ENCODE data around the gene MRPL54.

MRPL54 gene

DNA sequence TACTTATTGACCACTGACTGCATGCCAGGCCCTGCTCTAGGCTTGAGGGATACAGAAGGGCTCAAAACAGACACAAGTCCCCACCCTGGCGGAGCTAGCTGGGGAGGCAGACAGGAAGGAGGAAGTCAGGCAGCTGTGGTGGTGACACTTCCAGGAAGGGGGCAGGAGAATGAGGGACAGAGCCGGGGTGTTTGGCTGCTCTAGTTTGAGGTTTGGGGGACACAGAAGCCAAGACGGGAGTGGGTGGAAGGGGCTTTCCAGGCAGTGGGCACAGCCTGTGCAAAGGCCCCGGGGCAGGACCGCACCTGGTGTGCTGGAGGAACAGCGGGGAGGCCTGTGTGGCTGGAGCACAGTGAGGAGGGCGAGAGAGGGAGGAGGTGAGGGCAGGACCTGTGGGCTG lies 4.0 kb downstream of the MRPL54 start:
- no peak for ATAC-seq
- no peak for TF ChIP-seq ISL1 (CRISPR knock-in tag; IDR thresholded peaks at IDR 0.05)

DNA sequence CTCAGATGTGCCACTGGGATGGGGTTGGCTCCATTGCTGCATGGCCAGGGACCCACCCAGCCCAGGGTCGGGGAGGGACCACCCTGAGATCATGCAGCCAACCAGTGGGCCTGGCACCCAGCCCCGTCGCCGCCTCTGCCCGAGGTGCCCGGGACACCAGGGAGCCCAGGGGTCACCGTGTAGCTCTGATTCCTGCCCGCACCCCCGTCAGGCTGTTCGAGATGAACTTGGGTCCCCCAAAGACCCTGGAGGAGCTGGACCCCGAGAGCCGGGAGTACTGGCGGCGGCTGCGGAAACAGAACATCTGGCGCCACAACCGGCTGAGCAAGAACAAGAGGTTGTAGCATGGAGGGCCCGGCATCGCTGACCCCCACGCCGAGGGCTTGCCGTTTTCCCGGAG lies 4.6 kb downstream of the MRPL54 start:
- TF ChIP-seq ZC3H10 (CRISPR knock-in tag; IDR thresholded peaks at IDR 0.05) (no peak), SNAI2 (CRISPR knock-in tag; IDR thresholded peaks at IDR 0.05) (no peak), ZFP30 (CRISPR knock-in tag; IDR thresholded peaks at IDR 0.05) (no peak), TCF4 (CRISPR knock-in tag; IDR thresholded peaks at IDR 0.05; ENCODE audit: borderline replicate concordance) (no peak), OSR1 (CRISPR knock-in tag; IDR thresholded peaks at IDR 0.05) (no peak), PPARA (CRISPR knock-in tag; IDR thresholded peaks at IDR 0.05; ENCODE audit: borderline replicate concordance) (no peak), BACH2 (CRISPR knock-in tag; IDR thresholded peaks at IDR 0.05; ENCODE audit: borderline replicate concordance) (no peak), RARB (CRISPR knock-in tag; IDR thresholded peaks at IDR 0.05) (no peak), ESRRG (CRISPR knock-in tag; IDR thresholded peaks at IDR 0.05) (no peak), ZNF8 (CRISPR knock-in tag; IDR thresholded peaks at IDR 0.05) (no peak), TOX (CRISPR knock-in tag; IDR thresholded peaks at IDR 0.05; ENCODE audit: borderline replicate concordance) (no peak), CSDC2 (CRISPR knock-in tag; IDR thresholded peaks at IDR 0.05) (no peak), ARNTL (CRISPR knock-in tag; IDR thresholded peaks at IDR 0.05; ENCODE audit: borderline replicate concordance, low read depth) (no peak)
- TF ChIP-seq, protein P1, sequence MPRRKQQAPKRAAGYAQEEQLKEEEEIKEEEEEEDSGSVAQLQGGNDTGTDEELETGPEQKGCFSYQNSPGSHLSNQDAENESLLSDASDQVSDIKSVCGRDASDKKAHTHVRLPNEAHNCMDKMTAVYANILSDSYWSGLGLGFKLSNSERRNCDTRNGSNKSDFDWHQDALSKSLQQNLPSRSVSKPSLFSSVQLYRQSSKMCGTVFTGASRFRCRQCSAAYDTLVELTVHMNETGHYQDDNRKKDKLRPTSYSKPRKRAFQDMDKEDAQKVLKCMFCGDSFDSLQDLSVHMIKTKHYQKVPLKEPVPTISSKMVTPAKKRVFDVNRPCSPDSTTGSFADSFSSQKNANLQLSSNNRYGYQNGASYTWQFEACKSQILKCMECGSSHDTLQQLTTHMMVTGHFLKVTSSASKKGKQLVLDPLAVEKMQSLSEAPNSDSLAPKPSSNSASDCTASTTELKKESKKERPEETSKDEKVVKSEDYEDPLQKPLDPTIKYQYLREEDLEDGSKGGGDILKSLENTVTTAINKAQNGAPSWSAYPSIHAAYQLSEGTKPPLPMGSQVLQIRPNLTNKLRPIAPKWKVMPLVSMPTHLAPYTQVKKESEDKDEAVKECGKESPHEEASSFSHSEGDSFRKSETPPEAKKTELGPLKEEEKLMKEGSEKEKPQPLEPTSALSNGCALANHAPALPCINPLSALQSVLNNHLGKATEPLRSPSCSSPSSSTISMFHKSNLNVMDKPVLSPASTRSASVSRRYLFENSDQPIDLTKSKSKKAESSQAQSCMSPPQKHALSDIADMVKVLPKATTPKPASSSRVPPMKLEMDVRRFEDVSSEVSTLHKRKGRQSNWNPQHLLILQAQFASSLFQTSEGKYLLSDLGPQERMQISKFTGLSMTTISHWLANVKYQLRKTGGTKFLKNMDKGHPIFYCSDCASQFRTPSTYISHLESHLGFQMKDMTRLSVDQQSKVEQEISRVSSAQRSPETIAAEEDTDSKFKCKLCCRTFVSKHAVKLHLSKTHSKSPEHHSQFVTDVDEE (CRISPR knock-in tag; IDR thresholded peaks at IDR 0.05): no peak
- TF ChIP-seq, protein P2, sequence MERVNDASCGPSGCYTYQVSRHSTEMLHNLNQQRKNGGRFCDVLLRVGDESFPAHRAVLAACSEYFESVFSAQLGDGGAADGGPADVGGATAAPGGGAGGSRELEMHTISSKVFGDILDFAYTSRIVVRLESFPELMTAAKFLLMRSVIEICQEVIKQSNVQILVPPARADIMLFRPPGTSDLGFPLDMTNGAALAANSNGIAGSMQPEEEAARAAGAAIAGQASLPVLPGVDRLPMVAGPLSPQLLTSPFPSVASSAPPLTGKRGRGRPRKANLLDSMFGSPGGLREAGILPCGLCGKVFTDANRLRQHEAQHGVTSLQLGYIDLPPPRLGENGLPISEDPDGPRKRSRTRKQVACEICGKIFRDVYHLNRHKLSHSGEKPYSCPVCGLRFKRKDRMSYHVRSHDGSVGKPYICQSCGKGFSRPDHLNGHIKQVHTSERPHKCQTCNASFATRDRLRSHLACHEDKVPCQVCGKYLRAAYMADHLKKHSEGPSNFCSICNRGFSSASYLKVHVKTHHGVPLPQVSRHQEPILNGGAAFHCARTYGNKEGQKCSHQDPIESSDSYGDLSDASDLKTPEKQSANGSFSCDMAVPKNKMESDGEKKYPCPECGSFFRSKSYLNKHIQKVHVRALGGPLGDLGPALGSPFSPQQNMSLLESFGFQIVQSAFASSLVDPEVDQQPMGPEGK (CRISPR knock-in tag; IDR thresholded peaks at IDR 0.05; ENCODE audit: borderline replicate concordance): no peak
- TF ChIP-seq, protein P3, sequence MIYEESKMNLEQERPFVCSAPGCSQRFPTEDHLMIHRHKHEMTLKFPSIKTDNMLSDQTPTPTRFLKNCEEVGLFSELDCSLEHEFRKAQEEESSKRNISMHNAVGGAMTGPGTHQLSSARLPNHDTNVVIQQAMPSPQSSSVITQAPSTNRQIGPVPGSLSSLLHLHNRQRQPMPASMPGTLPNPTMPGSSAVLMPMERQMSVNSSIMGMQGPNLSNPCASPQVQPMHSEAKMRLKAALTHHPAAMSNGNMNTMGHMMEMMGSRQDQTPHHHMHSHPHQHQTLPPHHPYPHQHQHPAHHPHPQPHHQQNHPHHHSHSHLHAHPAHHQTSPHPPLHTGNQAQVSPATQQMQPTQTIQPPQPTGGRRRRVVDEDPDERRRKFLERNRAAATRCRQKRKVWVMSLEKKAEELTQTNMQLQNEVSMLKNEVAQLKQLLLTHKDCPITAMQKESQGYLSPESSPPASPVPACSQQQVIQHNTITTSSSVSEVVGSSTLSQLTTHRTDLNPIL (CRISPR knock-in tag; IDR thresholded peaks at IDR 0.05; ENCODE audit: low read depth): no peak
- TF ChIP-seq, protein P4, sequence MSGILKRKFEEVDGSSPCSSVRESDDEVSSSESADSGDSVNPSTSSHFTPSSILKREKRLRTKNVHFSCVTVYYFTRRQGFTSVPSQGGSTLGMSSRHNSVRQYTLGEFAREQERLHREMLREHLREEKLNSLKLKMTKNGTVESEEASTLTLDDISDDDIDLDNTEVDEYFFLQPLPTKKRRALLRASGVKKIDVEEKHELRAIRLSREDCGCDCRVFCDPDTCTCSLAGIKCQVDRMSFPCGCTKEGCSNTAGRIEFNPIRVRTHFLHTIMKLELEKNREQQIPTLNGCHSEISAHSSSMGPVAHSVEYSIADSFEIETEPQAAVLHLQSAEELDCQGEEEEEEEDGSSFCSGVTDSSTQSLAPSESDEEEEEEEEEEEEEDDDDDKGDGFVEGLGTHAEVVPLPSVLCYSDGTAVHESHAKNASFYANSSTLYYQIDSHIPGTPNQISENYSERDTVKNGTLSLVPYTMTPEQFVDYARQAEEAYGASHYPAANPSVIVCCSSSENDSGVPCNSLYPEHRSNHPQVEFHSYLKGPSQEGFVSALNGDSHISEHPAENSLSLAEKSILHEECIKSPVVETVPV (CRISPR knock-in tag; IDR thresholded peaks at IDR 0.05): no peak
- ATAC-seq: no peak

DNA sequence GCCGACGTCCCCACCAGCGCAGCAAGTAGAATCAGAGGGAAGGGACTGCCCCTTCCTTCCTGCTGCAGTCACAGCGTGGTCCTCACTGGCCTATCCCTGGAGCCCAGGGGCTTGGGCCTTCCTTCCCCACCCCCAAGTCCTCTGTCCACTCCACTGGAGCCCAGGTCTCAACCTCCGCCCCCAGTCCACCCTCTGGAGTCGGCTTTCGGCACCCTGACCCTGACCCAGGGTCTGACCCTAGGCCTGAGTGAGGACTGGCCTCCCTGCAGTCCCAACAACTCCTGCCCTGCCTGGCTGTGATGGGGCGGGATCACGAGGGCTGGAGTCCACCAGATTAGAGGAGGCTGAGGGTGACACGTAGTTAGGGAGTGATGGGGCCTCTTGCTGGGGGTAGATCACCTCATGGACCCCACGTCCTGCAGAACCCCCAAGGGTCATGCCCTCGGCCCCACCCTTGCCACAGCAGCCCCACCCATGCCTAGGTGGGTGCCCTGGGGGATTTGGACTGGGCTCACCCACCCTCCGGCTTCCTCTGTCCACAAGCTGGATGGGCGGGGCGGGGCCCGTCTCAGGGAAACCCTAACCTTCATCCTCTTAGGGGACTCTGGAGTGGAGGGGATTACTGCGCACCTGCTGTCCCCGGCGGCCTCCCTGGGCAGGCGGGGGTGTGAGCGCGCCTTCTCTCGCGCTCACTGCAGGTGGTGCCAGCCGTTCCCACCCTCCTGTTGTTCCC lies 5.7 kb downstream of the MRPL54 start:
- TF ChIP-seq CSDC2 (CRISPR knock-in tag; IDR thresholded peaks at IDR 0.05): no peak
- TF ChIP-seq ZNF70 (CRISPR knock-in tag; IDR thresholded peaks at IDR 0.05): no peak
- TF ChIP-seq, protein P5, sequence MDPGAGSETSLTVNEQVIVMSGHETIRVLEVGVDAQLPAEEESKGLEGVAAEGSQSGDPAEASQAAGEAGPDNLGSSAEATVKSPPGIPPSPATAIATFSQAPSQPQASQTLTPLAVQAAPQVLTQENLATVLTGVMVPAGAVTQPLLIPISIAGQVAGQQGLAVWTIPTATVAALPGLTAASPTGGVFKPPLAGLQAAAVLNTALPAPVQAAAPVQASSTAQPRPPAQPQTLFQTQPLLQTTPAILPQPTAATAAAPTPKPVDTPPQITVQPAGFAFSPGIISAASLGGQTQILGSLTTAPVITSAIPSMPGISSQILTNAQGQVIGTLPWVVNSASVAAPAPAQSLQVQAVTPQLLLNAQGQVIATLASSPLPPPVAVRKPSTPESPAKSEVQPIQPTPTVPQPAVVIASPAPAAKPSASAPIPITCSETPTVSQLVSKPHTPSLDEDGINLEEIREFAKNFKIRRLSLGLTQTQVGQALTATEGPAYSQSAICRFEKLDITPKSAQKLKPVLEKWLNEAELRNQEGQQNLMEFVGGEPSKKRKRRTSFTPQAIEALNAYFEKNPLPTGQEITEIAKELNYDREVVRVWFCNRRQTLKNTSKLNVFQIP (CRISPR knock-in tag; IDR thresholded peaks at IDR 0.05; ENCODE audit: borderline replicate concordance, low read depth): no peak
- TF ChIP-seq, protein P2 (CRISPR knock-in tag; IDR thresholded peaks at IDR 0.05; ENCODE audit: borderline replicate concordance): no peak
- no peak for TF ChIP-seq OSR1 (CRISPR knock-in tag; IDR thresholded peaks at IDR 0.05)
- no peak for TF ChIP-seq ZC3H10 (CRISPR knock-in tag; IDR thresholded peaks at IDR 0.05)
- no peak for TF ChIP-seq ISL1 (CRISPR knock-in tag; IDR thresholded peaks at IDR 0.05)
- TF ChIP-seq ZNF565 (CRISPR knock-in tag; conservative IDR thresholded peaks at IDR 0.05; ENCODE audit: low read depth): no peak
- no peak for TF ChIP-seq SNAI2 (CRISPR knock-in tag; IDR thresholded peaks at IDR 0.05)
- TF ChIP-seq ESRRG (CRISPR knock-in tag; IDR thresholded peaks at IDR 0.05): no peak
- no peak for TF ChIP-seq TOX (CRISPR knock-in tag; IDR thresholded peaks at IDR 0.05; ENCODE audit: borderline replicate concordance)
- no peak for TF ChIP-seq RARB (CRISPR knock-in tag; IDR thresholded peaks at IDR 0.05)
- TF ChIP-seq ZFP3 (CRISPR knock-in tag; IDR thresholded peaks at IDR 0.05): no peak
- no peak for TF ChIP-seq ARNTL (CRISPR knock-in tag; IDR thresholded peaks at IDR 0.05; ENCODE audit: borderline replicate concordance, low read depth)
- no peak for ATAC-seq
